H9 (cell line): Measurements from ENCODE around the gene CADM4. TPM values are rescaled to one million over a fixed set of nuclear protein-coding genes. Genes with fewer than 3 reads are reported as not detected.

Experiments used
- DNase-seq: peaks from one replicate; pipeline ENCODE4 v3.0.0-alpha.2; 2017
- H2AFZ ChIP-seq: one replicate; pipeline ENCODE4 v1.6.1; 2013; ENCODE audit warnings: mild to moderate bottlenecking, low read length, control low read depth, moderate library complexity
- H2AK5ac ChIP-seq: 2 replicates; pipeline ENCODE4 v1.6.1; 2013; ENCODE audit warnings: low read length, control low read depth, mixed read lengths; ENCODE audit not compliant: insufficient read length
- H2BK120ac ChIP-seq: one replicate; pipeline ENCODE4 v1.6.1; 2013; ENCODE audit warnings: low read depth, mild to moderate bottlenecking, low read length, control low read depth, inconsistent platforms; ENCODE audit not compliant: poor library complexity, severe bottlenecking
- H2BK12ac ChIP-seq: 2 replicates; pipeline ENCODE4 v1.6.1; 2013; ENCODE audit warnings: low read length, control low read depth, mixed read lengths, low read depth; ENCODE audit not compliant: insufficient read length
- H2BK15ac ChIP-seq: 2 replicates; pipeline ENCODE4 v1.6.1; 2013; ENCODE audit warnings: low read depth, low read length, control low read depth
- H2BK20ac ChIP-seq: one replicate; pipeline ENCODE4 v1.6.1; 2013; ENCODE audit warnings: low read depth, mild to moderate bottlenecking, low read length, control low read depth, inconsistent platforms; ENCODE audit not compliant: poor library complexity, severe bottlenecking
- H2BK5ac ChIP-seq: 2 replicates; pipeline ENCODE4 v1.6.1; 2013; ENCODE audit warnings: low read length, control low read depth, mixed read lengths; ENCODE audit not compliant: insufficient read length
- H3K14ac ChIP-seq: 2 replicates; pipeline ENCODE4 v1.6.1; 2013; ENCODE audit warnings: low read length, control low read depth; ENCODE audit not compliant: insufficient read depth
- H3K18ac ChIP-seq: 2 replicates; pipeline ENCODE4 v1.6.1; 2013; ENCODE audit warnings: low read depth, mild to moderate bottlenecking, mixed read lengths, low read length, control low read depth; ENCODE audit not compliant: insufficient read length
- H3K23ac ChIP-seq: 2 replicates; pipeline ENCODE4 v1.6.1; 2013; ENCODE audit warnings: low read length, control low read depth, mixed read lengths, low read depth; ENCODE audit not compliant: insufficient read length
- H3K23me2 ChIP-seq: 2 replicates; pipeline ENCODE4 v1.6.1; 2013; ENCODE audit warnings: low read depth, mild to moderate bottlenecking, mixed read lengths, low read length, control low read depth; ENCODE audit not compliant: insufficient read length, poor library complexity, severe bottlenecking
- H3K27ac ChIP-seq: 2 replicates; pipeline ENCODE4 v1.5.1; 2013; ENCODE audit warnings: low read length, control low read depth, mixed read lengths, low read depth; ENCODE audit not compliant: insufficient read length
- H3K27me3 ChIP-seq: 2 replicates; pipeline ENCODE4 v1.6.1; 2013; ENCODE audit warnings: low read length, control low read depth, inconsistent platforms; ENCODE audit not compliant: insufficient read depth
- H3K4ac ChIP-seq: 2 replicates; pipeline ENCODE4 v1.6.1; 2013; ENCODE audit warnings: low read depth, mild to moderate bottlenecking, control low read depth, inconsistent platforms, low read length, moderate library complexity
- H3K4me1 ChIP-seq: 2 replicates; pipeline ENCODE4 v1.6.1; 2013; ENCODE audit warnings: low read length, control low read depth, inconsistent platforms; ENCODE audit not compliant: insufficient read depth
- H3K4me2 ChIP-seq: 2 replicates; pipeline ENCODE4 v1.6.1; 2013; ENCODE audit warnings: low read length, control low read depth, mixed read lengths; ENCODE audit not compliant: insufficient read length, insufficient read depth
- H3K56ac ChIP-seq: 2 replicates; pipeline ENCODE4 v1.6.1; 2013; ENCODE audit warnings: low read depth, mild to moderate bottlenecking, mixed read lengths, low read length, control low read depth; ENCODE audit not compliant: insufficient read length
- H3K79me1 ChIP-seq: 2 replicates; pipeline ENCODE4 v1.6.1; 2013; ENCODE audit warnings: low read depth, mild to moderate bottlenecking, moderate library complexity, low read length, control low read depth, inconsistent platforms; ENCODE audit not compliant: insufficient read depth, poor library complexity, severe bottlenecking
- H3K79me2 ChIP-seq: 2 replicates; pipeline ENCODE4 v1.6.1; 2013; ENCODE audit warnings: low read length, control low read depth, inconsistent platforms; ENCODE audit not compliant: insufficient read depth
- H3K9ac ChIP-seq: 2 replicates; pipeline ENCODE4 v1.6.1; 2013; ENCODE audit warnings: low read length, control low read depth, mixed read lengths; ENCODE audit not compliant: insufficient read length; ENCODE audit errors: extremely low read depth
- H3K9me3 ChIP-seq: one replicate; pipeline ENCODE4 v1.6.1; 2013; ENCODE audit warnings: low read depth, low read length, inconsistent platforms; ENCODE audit not compliant: control insufficient read depth
- H3T11ph ChIP-seq: one replicate; pipeline ENCODE4 v1.6.1; 2013; ENCODE audit warnings: mild to moderate bottlenecking, low read length, control low read depth, inconsistent platforms
- H4K20me1 ChIP-seq: one replicate; pipeline ENCODE4 v1.6.1; 2013; ENCODE audit not compliant: control insufficient read depth, insufficient read length, insufficient read depth
- H4K5ac ChIP-seq: 2 replicates; pipeline ENCODE4 v1.6.1; 2013; ENCODE audit warnings: low read depth, mild to moderate bottlenecking, mixed read lengths, low read length, control low read depth; ENCODE audit not compliant: insufficient read length
- H4K8ac ChIP-seq: replicated peaks from 2 replicates; pipeline ENCODE4 v1.6.1; 2013; ENCODE audit warnings: low read length, control low read depth, mixed read lengths, low read depth; ENCODE audit not compliant: insufficient read length
- H4K91ac ChIP-seq: 2 replicates; pipeline ENCODE4 v1.6.1; 2013; ENCODE audit warnings: low read depth, mild to moderate bottlenecking, moderate library complexity, mixed read lengths, low read length, control low read depth; ENCODE audit not compliant: insufficient read length
- H3K27ac Mint-ChIP-seq, 3 experiments: 2 replicates in 2 of 3; 3 replicates in 1 of 3; pipeline ENCODE4 v1.8.0; 2020 to 2021; ENCODE audit warnings: mixed read lengths in 3 of 3, mild to moderate bottlenecking in 1 of 3, moderate library complexity in 1 of 3
- H3K27me3 Mint-ChIP-seq: 2 replicates; pipeline ENCODE4 v1.8.0; 2021; ENCODE audit warnings: low read depth, mild to moderate bottlenecking, moderate library complexity, mixed read lengths
- H3K36me3 Mint-ChIP-seq, 3 experiments: 2 replicates in 2 of 3; 3 replicates in 1 of 3; pipeline ENCODE4 v1.8.0; 2020 to 2021; ENCODE audit warnings: low read depth in 3 of 3, mixed read lengths in 3 of 3; ENCODE audit not compliant: insufficient read depth in 1 of 3
- H3K4me1 Mint-ChIP-seq, 2 experiments: 2 replicates each; pipeline ENCODE4 v1.8.0; 2020; ENCODE audit warnings: mixed read lengths in 2 of 2
- H3K4me3 Mint-ChIP-seq, 2 experiments: 2 replicates in 1 of 2; 3 replicates in 1 of 2; pipeline ENCODE4 v1.8.0; 2020 to 2021; ENCODE audit warnings: mild to moderate bottlenecking in 2 of 2, mixed read lengths in 2 of 2, moderate library complexity in 1 of 2
- H3K9me3 Mint-ChIP-seq, 2 experiments: 2 replicates in 1 of 2; 3 replicates in 1 of 2; pipeline ENCODE4 v1.8.0; 2020; ENCODE audit warnings: mild to moderate bottlenecking in 2 of 2, mixed read lengths in 2 of 2, moderate library complexity in 1 of 2
- CTCF ChIP-seq: fragments of 200-600 bp; sonication (generic); conservative IDR thresholded peaks from 3 replicates; pipeline ENCODE4 v1.8.0; 2021; ENCODE audit warnings: antibody characterized with exemption, mild to moderate bottlenecking
- WGBS: extraction: QIAGEN DNeasy Blood & Tissue Kit; methylation state at CpG from one replicate; pipeline ENCODE4 v1.1.7; 2013; ENCODE audit warnings: missing lambda C conversion rate, low lambda C conversion rate, mixed read lengths; ENCODE audit not compliant: insufficient read length; ENCODE audit errors: extremely low coverage; 5-methylcytosine and 5-hydroxymethylcytosine counted together
- total RNA-seq: library from RNA; stranded (reverse); gene quantifications from 2 replicates; pipeline ENCODE4 v1.2.1, GENCODE V29; 2021

CADM4 gene
- total RNA-seq, 1 experiment from 2014 or later, result 10.2 TPM

- Histone ChIP-seq H3K9me3 (no peaks in the 10 kb centered on the region), H3K79me1 (no peaks in the 10 kb centered on the region), H4K20me1 (no peaks in the 10 kb centered on the region), H2BK12ac (no peak overlapping the region), H2AFZ (no peak overlapping the region), H3K4me2 (no peak overlapping the region), H2AK5ac (no peak overlapping the region), H3K18ac (no peak overlapping the region), H2BK5ac (no peak overlapping the region), H4K91ac (no peak overlapping the region), H3K14ac (no peak overlapping the region), H3K27ac (no peak overlapping the region), H4K5ac (no peak overlapping the region), H3K4ac (no peak overlapping the region), H3K4me1 (peaks cover 2% of the 10 kb centered on the region; the same call in 1 of the 2 replicates), H3T11ph (no peak overlapping the region), H3K27me3 (no peaks in the 10 kb centered on the region), H2BK120ac (no peak overlapping the region), H3K23ac (no peak overlapping the region), H2BK20ac (no peak overlapping the region), H3K23me2 (peaks cover 6% of the 10 kb centered on the region), H3K9ac (no peak overlapping the region), H3K79me2 (no peaks in the 10 kb centered on the region), H2BK15ac (no peak overlapping the region), H3K56ac (no peak overlapping the region), H4K8ac (no peak overlapping the region)
- no peak overlapping the region for H3K27ac Mint-ChIP-seq
- WGBS, result no CpG with 5 or more reads among the region's 3 CpGs
- no peak for TF ChIP-seq CTCF
- DNase-seq, result no peak
- H3K27me3 Mint-ChIP-seq, result peaks cover 19% of the 10 kb centered on the region
- no peak overlapping the region for H3K4me3 Mint-ChIP-seq
- peaks cover 28 to 33% of the 10 kb centered on the region in 2 experiments for H3K4me1 Mint-ChIP-seq
- H3K36me3 Mint-ChIP-seq, result no peaks in the 10 kb centered on the region
- no peaks in the 10 kb centered on the region for H3K9me3 Mint-ChIP-seq
Measured at GRCh38 chr19:43674596-43674995, 34.9 kb upstream of the CADM4 start.
